ACHN (cell line): ENCODE data around the gene UBE2D3.

Experiments used
- DNase-seq: peaks from one replicate; pipeline ENCODE4 v3.0.0-alpha.2; 2015
- in situ Hi-C: cut with HindIII; loops from 2 replicates; pipeline ENCODE4 v1.10.0; 2017; ENCODE audit warnings: low sequenced_read_pairs, low pct_ligation_motif_present, low pct_unique_long_range_greater_than_20kb

The UBE2D3 gene

GRCh38 chr4:102764901-102765300 lies 62.5 kb downstream of the UBE2D3 start:
- in situ Hi-C loops = no loop called here
- no peak for DNase-seq

GRCh38 chr4:102761906-102762305 lies 65.4 kb downstream of the UBE2D3 start:
- in situ Hi-C loops = no loop called here

GRCh38 chr4:102761296-102761701 lies 66.1 kb downstream of the UBE2D3 start:
- peak; percentile 1 for DNase-seq
- in situ Hi-C loops = no loop called here

More at GRCh38 chr4:102761906-102762305, 65.4 kb downstream of the UBE2D3 start:
- DNase-seq = no peak

- peak; percentile 81 for DNase-seq
Measured at GRCh38 chr4:102760645-102761295, 66.6 kb downstream of the UBE2D3 start, which contains the start of gene MANBA. Gene MANBA, minus strand, starts transcription at chr4:102760968. Its CDS starts 74 bp downstream, at chr4:102760894.

GRCh38 chr4:102759831-102760644 lies 67.3 kb downstream of the UBE2D3 start:
- peak; percentile 25 for DNase-seq
- in situ Hi-C loops = no loop called here

More at GRCh38 chr4:102760645-102761295, 66.6 kb downstream of the UBE2D3 start, which contains the start of gene MANBA:
- in situ Hi-C loops = no loop called here

GRCh38 chr4:102758241-102759160 lies 68.8 kb downstream of the UBE2D3 start:
- in situ Hi-C loops = no loop called here
- no peak for DNase-seq

GRCh38 chr4:102757681-102758080 lies 69.7 kb downstream of the UBE2D3 start:
- no peak for DNase-seq
- in situ Hi-C loops = no loop called here

- in situ Hi-C loops = no loop called here
- no peak for DNase-seq
Measured at GRCh38 chr4:102754044-102754443, 73.3 kb downstream of the UBE2D3 start.

GRCh38 chr4:102751941-102752340 lies 75.4 kb downstream of the UBE2D3 start:
- in situ Hi-C loops = no loop called here

More at GRCh38 chr4:102751941-102752340, 75.4 kb downstream of the UBE2D3 start:
- no peak for DNase-seq
